ENCODE results near the gene HSPA1A.
"Not testable (repeated sequence)": the region's sequence is repeated elsewhere in the genome, so short reads cannot be mapped to it uniquely, and the experiment has no call there.

Gene HSPA1A

GRCh38 chr6:31805939-31806469 is 9.3 kb upstream of the HSPA1A start:
- Mint-ChIP-seq H3K27me3 (ENCODE audit: low read depth, poor library complexity) (no peaks in the 10 kb centered on the region), H3K4me3 (peak overlapping the region; percentile 97)

GRCh38 chr6:31806470-31807272 is 8.7 kb upstream of the HSPA1A start, which contains the start of gene LSM2:
Gene LSM2 (minus strand): TSS chr6:31806966. CDS start chr6:31806757, 209 bp downstream.
- peaks cover 8% of the 10 kb centered on the region for H3K36me3 Mint-ChIP-seq (ENCODE audit: low read depth)
- peak; percentile 99 for DNase-seq
- peak within 1 kb of the TSS; percentile 92 for H3K27ac Mint-ChIP-seq
- no peaks in the 10 kb centered on the region for H3K27me3 Mint-ChIP-seq (ENCODE audit: low read depth, poor library complexity)
- no peak for TF ChIP-seq CTCF (IDR thresholded peaks at IDR 0.05)
- H3K4me1 Mint-ChIP-seq: peaks cover 20% of the 10 kb centered on the region
- peak within 1 kb of the TSS; percentile 97 for H3K4me3 Mint-ChIP-seq
- H3K9me3 Mint-ChIP-seq: no peaks in the 10 kb centered on the region

More at GRCh38 chr6:31805939-31806469, 9.3 kb upstream of the HSPA1A start:
- TF ChIP-seq CTCF (IDR thresholded peaks at IDR 0.05): no peak
- Mint-ChIP-seq H3K9me3 (no peaks in the 10 kb centered on the region), H3K4me1 (peaks cover 20% of the 10 kb centered on the region), H3K36me3 (ENCODE audit: low read depth) (peaks cover 14% of the 10 kb centered on the region), H3K27ac (peak overlapping the region; percentile 92)
- DNase-seq: no peak

- H3K27me3 Mint-ChIP-seq (ENCODE audit: low read depth, poor library complexity); H3K27ac Mint-ChIP-seq; H3K36me3 Mint-ChIP-seq (ENCODE audit: low read depth); H3K9me3 Mint-ChIP-seq; H3K4me3 Mint-ChIP-seq; DNase-seq: not testable (repeated sequence)
- peaks cover 22% of the 10 kb centered on the region for H3K4me1 Mint-ChIP-seq
These were observed 6.7 kb upstream of the HSPA1A start for GRCh38 chr6:31808599-31808998.

GRCh38 chr6:31811645-31812044 is 3.7 kb upstream of the HSPA1A start:
- DNase-seq: no peak
- peaks cover 6% of the 10 kb centered on the region for H3K27me3 Mint-ChIP-seq (ENCODE audit: low read depth, poor library complexity)
- H3K27ac Mint-ChIP-seq: no peak overlapping the region
- no peak for TF ChIP-seq CTCF (IDR thresholded peaks at IDR 0.05)
- peaks cover 11% of the 10 kb centered on the region for H3K9me3 Mint-ChIP-seq
- H3K4me3 Mint-ChIP-seq: no peak overlapping the region
- H3K4me1 Mint-ChIP-seq: peaks cover 29% of the 10 kb centered on the region
- H3K36me3 Mint-ChIP-seq (ENCODE audit: low read depth): peaks cover 6% of the 10 kb centered on the region

- Mint-ChIP-seq H3K27ac (peak overlapping the region; percentile 86), H3K27me3 (ENCODE audit: low read depth, poor library complexity) (peaks cover 6% of the 10 kb centered on the region), H3K4me1 (peaks cover 29% of the 10 kb centered on the region), H3K9me3 (peaks cover 22% of the 10 kb centered on the region), H3K36me3 (ENCODE audit: low read depth) (peaks cover 16% of the 10 kb centered on the region), H3K4me3 (no peak overlapping the region)
- DNase-seq: no peak
- TF ChIP-seq CTCF (IDR thresholded peaks at IDR 0.05): no peak
These were observed 1.9 kb upstream of the HSPA1A start for GRCh38 chr6:31813465-31813849.

GRCh38 chr6:31814677-31815024 is 692 bp upstream of the HSPA1A start:
- Mint-ChIP-seq H3K27ac (peak overlapping the region; percentile 99), H3K27me3 (ENCODE audit: low read depth, poor library complexity) (peaks cover 6% of the 10 kb centered on the region), H3K4me1 (peaks cover 25% of the 10 kb centered on the region), H3K36me3 (ENCODE audit: low read depth) (peaks cover 22% of the 10 kb centered on the region), H3K9me3 (peaks cover 31% of the 10 kb centered on the region), H3K4me3 (peak overlapping the region; percentile 81)
- DNase-seq: peak; percentile 76
- TF ChIP-seq CTCF (IDR thresholded peaks at IDR 0.05): no peak

GRCh38 chr6:31817133-31817928 is 2.0 kb downstream of the HSPA1A start:
- Mint-ChIP-seq H3K4me3 (peak overlapping the region; percentile 68), H3K9me3 (peaks cover 35% of the 10 kb centered on the region), H3K4me1 (peaks cover 44% of the 10 kb centered on the region), H3K36me3 (ENCODE audit: low read depth) (peaks cover 22% of the 10 kb centered on the region)
- H3K27me3 Mint-ChIP-seq (ENCODE audit: low read depth, poor library complexity); DNase-seq; H3K27ac Mint-ChIP-seq: not testable (repeated sequence)

GRCh38 chr6:31817929-31818511 is 2.7 kb downstream of the HSPA1A start:
- Mint-ChIP-seq H3K27me3 (ENCODE audit: low read depth, poor library complexity) (peaks cover 11% of the 10 kb centered on the region), H3K4me3 (peak overlapping the region; percentile 68), H3K9me3 (peaks cover 35% of the 10 kb centered on the region), H3K36me3 (ENCODE audit: low read depth) (peaks cover 22% of the 10 kb centered on the region), H3K4me1 (peaks cover 51% of the 10 kb centered on the region)
- not testable (repeated sequence) for DNase-seq, H3K27ac Mint-ChIP-seq
